ENCODE results near the gene COLGALT1.
A peak's percentile ranks its signal among the peaks of the same experiment; 100 is the strongest.
"Not testable (repeated sequence)": the region's sequence is repeated elsewhere in the genome, so short reads cannot be mapped to it uniquely, and the experiment has no call there.

Gene COLGALT1

GRCh38 chr19:17562561-17562960 is 7.1 kb downstream of the COLGALT1 start:
- DNase-seq, result no peak

GRCh38 chr19:17564781-17565180 is 9.3 kb downstream of the COLGALT1 start:
- DNase-seq, result no peak

- DNase-seq, result no peak
Observed at GRCh38 chr19:17565611-17566010, 10.2 kb downstream of the COLGALT1 start.

GRCh38 chr19:17567940-17568339 is 12.5 kb downstream of the COLGALT1 start:
- no peak for DNase-seq

- not testable (repeated sequence) for DNase-seq
Observed at GRCh38 chr19:17570291-17570690, 14.8 kb downstream of the COLGALT1 start.

- no peak for DNase-seq
Observed at GRCh38 chr19:17570791-17571190, 15.3 kb downstream of the COLGALT1 start.

GRCh38 chr19:17572638-17573037 is 17.2 kb downstream of the COLGALT1 start:
- no peak for DNase-seq

GRCh38 chr19:17575871-17576757 is 20.7 kb downstream of the COLGALT1 start:
- DNase-seq, result no peak

GRCh38 chr19:17576758-17577456 is 21.5 kb downstream of the COLGALT1 start:
- peak in 1 of 2 experiments; percentile 54 for DNase-seq

- DNase-seq, result no peak
Observed at GRCh38 chr19:17577457-17578097, 22.1 kb downstream of the COLGALT1 start.

- DNase-seq, result peak; percentile 59 to 64
Observed at GRCh38 chr19:17579661-17580244, 24.3 kb downstream of the COLGALT1 start.

- DNase-seq, result no peak
Observed at GRCh38 chr19:17580470-17581144, 25.2 kb downstream of the COLGALT1 start.

- no peak for DNase-seq
Observed at GRCh38 chr19:17581211-17581874, 25.9 kb downstream of the COLGALT1 start.

- no peak for DNase-seq
Observed at GRCh38 chr19:17582613-17583012, 27.2 kb downstream of the COLGALT1 start.

GRCh38 chr19:17584132-17584531 is 28.7 kb downstream of the COLGALT1 start:
- no peak for DNase-seq

- not testable (repeated sequence) for DNase-seq
Observed at GRCh38 chr19:17585395-17585794, 29.9 kb downstream of the COLGALT1 start.

GRCh38 chr19:17590866-17591265 is 35.4 kb downstream of the COLGALT1 start:
- no peak for DNase-seq

GRCh38 chr19:17594296-17594695 is 38.8 kb downstream of the COLGALT1 start:
- DNase-seq, result not testable (repeated sequence)

GRCh38 chr19:17598063-17598462 is 42.6 kb downstream of the COLGALT1 start:
- not testable (repeated sequence) for DNase-seq

- no peak for DNase-seq
Observed at GRCh38 chr19:17598953-17599352, 43.5 kb downstream of the COLGALT1 start.

- DNase-seq, result no peak
Observed at GRCh38 chr19:17599780-17600179, 44.3 kb downstream of the COLGALT1 start.

- DNase-seq, result no peak
Observed at GRCh38 chr19:17601683-17602082, 46.2 kb downstream of the COLGALT1 start.
